ENCODE measurements around the gene PANK4.

The PANK4 gene

GRCh38 chr1:2534687-2535441 is 8.5 kb upstream of the PANK4 start:
- DNase-seq (ENCODE audit: low spot score), result no peak
- H3K27ac ChIP-seq, result no peak overlapping the region
- H3K4me3 ChIP-seq, result no peak overlapping the region
- TF ChIP-seq CTCF (IDR thresholded peaks at IDR 0.05), result no peak

GRCh38 chr1:2534315-2534686 is 7.9 kb upstream of the PANK4 start:
- no peak for DNase-seq (ENCODE audit: low spot score)
- Histone ChIP-seq H3K4me3 (no peak overlapping the region), H3K27ac (no peak overlapping the region)
- no peak for TF ChIP-seq CTCF (IDR thresholded peaks at IDR 0.05)

GRCh38 chr1:2533365-2533764 is 7.0 kb upstream of the PANK4 start:
- H3K27ac ChIP-seq, result no peak overlapping the region
- no peak for TF ChIP-seq CTCF (IDR thresholded peaks at IDR 0.05)
- no peak overlapping the region for H3K4me3 ChIP-seq
- DNase-seq (ENCODE audit: low spot score), result no peak

- TF ChIP-seq CTCF (IDR thresholded peaks at IDR 0.05), result no peak
- no peak overlapping the region for H3K4me3 ChIP-seq
- DNase-seq (ENCODE audit: low spot score), result no peak
- H3K27ac ChIP-seq, result no peak overlapping the region
Measured at GRCh38 chr1:2532485-2533160, 6.2 kb upstream of the PANK4 start.

GRCh38 chr1:2530513-2531361 is 4.3 kb upstream of the PANK4 start:
- no peak for DNase-seq (ENCODE audit: low spot score)
- no peak for TF ChIP-seq CTCF (IDR thresholded peaks at IDR 0.05)
- peak overlapping the region; percentile 18 to 95 for H3K27ac ChIP-seq
- peak overlapping the region; percentile 71 for H3K4me3 ChIP-seq

- no peak for DNase-seq (ENCODE audit: low spot score)
- TF ChIP-seq CTCF (IDR thresholded peaks at IDR 0.05), result no peak
- Histone ChIP-seq H3K4me3 (peak within 1 kb of the TSS; percentile 71), H3K27ac (peak within 1 kb of the TSS; percentile 62 to 95)
Measured at GRCh38 chr1:2529784-2530512, 3.6 kb upstream of the PANK4 start, which contains the start of gene HES5. TSS of gene HES5 (minus strand) at chr1:2530263. CDS start at chr1:2530164, 99 bp downstream.

Data from coronary artery (tissue), 2 donors.